Skeletal muscle tissue (tissue), 4 donors: Measurements from ENCODE around the gene CCDC192. TPM values are rescaled to one million over a fixed set of nuclear protein-coding genes. Genes with fewer than 3 reads are reported as not detected.

Experiments used
- H3K27ac ChIP-seq: one replicate; pipeline ENCODE4 v1.7.0; 2013; ENCODE audit warnings: mild to moderate bottlenecking, low read depth, low read length, inconsistent platforms
- H3K27me3 ChIP-seq, 3 donors: one replicate each; pipeline ENCODE4 v1.7.0; 2013; ENCODE audit warnings: low read length in 3 of 3; ENCODE audit not compliant: control insufficient read depth in 3 of 3, insufficient read depth in 3 of 3
- H3K36me3 ChIP-seq, 3 donors: one replicate each; pipeline ENCODE4 v1.7.0; 2013; ENCODE audit warnings: low read length in 3 of 3; ENCODE audit not compliant: control insufficient read depth in 3 of 3, insufficient read depth in 3 of 3
- H3K4me1 ChIP-seq, 3 donors: one replicate each; pipeline ENCODE4 v1.7.0; 2013; ENCODE audit warnings: low read length in 3 of 3, mild to moderate bottlenecking in 3 of 3; ENCODE audit not compliant: control insufficient read depth in 3 of 3, insufficient read depth in 3 of 3
- H3K4me3 ChIP-seq, 3 donors: one replicate each; pipeline ENCODE4 v1.7.0; 2013; ENCODE audit warnings: low read length in 3 of 3
- H3K9ac ChIP-seq, 3 donors: one replicate each; pipeline ENCODE4 v1.7.0; 2013; ENCODE audit warnings: low read length in 3 of 3, mild to moderate bottlenecking in 3 of 3, moderate library complexity in 2 of 3, low read depth in 1 of 3
- H3K9me3 ChIP-seq, 3 donors: one replicate each; pipeline ENCODE4 v1.7.0; 2013; ENCODE audit warnings: low read length in 3 of 3; ENCODE audit not compliant: control insufficient read depth in 3 of 3
- total RNA-seq: library from RNA; depleted of rRNA; stranded (reverse); fragments of >200 nt; gene quantifications from one replicate; pipeline ENCODE4 v1.2.3, GENCODE V29; 2014
- donor health status: Osteomylitis.

CCDC192 gene
- total RNA-seq, 1 donor from 2014 or later, result not detected

DNA sequence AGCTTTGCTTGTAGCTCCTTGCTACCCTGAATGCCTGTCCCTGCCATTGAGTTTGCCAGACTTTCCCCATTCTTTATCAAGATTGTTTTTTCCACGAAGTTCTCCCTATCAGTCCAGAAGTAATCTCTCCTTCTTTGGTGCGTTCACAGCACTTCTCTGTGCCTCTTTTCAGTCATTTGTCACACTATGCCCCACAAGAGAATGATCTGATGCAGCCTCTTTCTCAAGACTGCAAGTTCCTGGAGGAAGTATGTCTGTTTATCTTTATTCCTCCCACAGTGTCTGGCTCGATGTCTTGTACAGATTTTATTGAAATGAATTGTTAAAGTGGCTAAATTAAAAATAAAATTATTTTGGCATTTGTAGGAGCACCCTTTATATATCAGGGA, 99.3 kb downstream of the CCDC192 start:
- no peak overlapping the region for H3K9ac ChIP-seq
- H3K36me3 ChIP-seq, result no peaks in the 10 kb centered on the region
- no peaks in the 10 kb centered on the region for H3K9me3 ChIP-seq
- H3K27me3 ChIP-seq, result no peaks in the 10 kb centered on the region
- H3K4me1 ChIP-seq, result no peaks in the 10 kb centered on the region
- no peak overlapping the region for H3K4me3 ChIP-seq
- no peak overlapping the region for H3K27ac ChIP-seq

DNA sequence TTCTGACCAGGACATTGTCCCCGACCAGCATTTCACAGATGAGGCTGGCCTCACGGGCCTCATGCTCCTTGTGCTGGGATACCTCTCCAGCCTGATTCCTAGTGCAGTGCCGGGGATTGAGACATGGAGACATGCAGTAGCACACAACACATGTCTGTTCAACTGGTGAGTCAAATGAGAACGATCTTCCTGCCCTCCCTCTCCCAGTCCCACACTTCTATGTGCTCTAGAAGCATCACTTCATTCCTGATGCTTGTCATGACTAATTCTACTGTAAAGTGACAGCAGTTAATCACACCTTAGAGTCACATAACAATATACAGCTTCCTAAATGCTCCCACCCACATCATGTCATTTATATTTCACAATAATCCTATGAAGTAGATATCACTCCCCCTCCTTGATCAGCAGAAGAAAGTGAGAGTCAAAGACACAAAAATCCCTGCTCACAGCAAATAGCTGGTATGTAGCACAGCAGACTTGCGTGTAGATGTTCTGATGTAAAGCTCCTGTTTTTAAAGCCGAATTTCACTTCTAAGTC, 101.8 kb downstream of the CCDC192 start:
- Histone ChIP-seq H3K36me3 (no peaks in the 10 kb centered on the region), H3K9me3 (no peaks in the 10 kb centered on the region), H3K4me3 (no peak overlapping the region), H3K27ac (no peak overlapping the region), H3K27me3 (no peaks in the 10 kb centered on the region), H3K9ac (no peak overlapping the region), H3K4me1 (peaks cover 0 to under 1% (median 0%) of the 10 kb centered on the region in 3 donors)

GRCh38 chr5:127805448-127805847, 102.3 kb downstream of the CCDC192 start:
- H3K9ac ChIP-seq, result no peak overlapping the region
- H3K27me3 ChIP-seq, result no peaks in the 10 kb centered on the region
- peaks cover 0 to 4% (median 0%) of the 10 kb centered on the region in 3 donors for H3K4me1 ChIP-seq
- H3K27ac ChIP-seq, result no peak overlapping the region
- H3K4me3 ChIP-seq, result no peak overlapping the region
- H3K9me3 ChIP-seq, result no peaks in the 10 kb centered on the region
- H3K36me3 ChIP-seq, result no peaks in the 10 kb centered on the region

DNA sequence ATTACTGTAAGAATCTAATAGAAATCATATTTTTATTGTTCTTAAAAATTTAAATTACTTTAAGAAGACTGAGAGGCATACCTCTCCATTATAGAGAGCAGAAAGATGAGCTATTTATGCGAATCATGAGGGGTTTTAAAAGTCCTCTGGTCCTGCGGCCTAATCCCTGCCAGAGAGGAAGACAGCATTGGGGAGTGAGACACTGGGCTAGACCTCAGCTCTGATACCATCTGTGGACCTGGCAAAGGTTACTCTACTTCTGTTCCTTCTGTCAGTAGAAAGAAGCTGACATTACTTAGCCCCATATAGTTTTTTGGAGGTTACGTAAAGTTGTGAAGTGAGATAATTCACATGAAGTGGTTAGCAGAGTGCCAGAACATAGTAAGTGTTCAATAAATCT, 103.6 kb downstream of the CCDC192 start:
- H3K27me3 ChIP-seq, result no peaks in the 10 kb centered on the region
- H3K4me1 ChIP-seq, result peaks cover 0 to 4% (median 0%) of the 10 kb centered on the region in 3 donors
- H3K4me3 ChIP-seq, result no peak overlapping the region
- no peak overlapping the region for H3K27ac ChIP-seq
- H3K9ac ChIP-seq, result no peak overlapping the region
- no peaks in the 10 kb centered on the region for H3K36me3 ChIP-seq
- no peaks in the 10 kb centered on the region for H3K9me3 ChIP-seq

DNA sequence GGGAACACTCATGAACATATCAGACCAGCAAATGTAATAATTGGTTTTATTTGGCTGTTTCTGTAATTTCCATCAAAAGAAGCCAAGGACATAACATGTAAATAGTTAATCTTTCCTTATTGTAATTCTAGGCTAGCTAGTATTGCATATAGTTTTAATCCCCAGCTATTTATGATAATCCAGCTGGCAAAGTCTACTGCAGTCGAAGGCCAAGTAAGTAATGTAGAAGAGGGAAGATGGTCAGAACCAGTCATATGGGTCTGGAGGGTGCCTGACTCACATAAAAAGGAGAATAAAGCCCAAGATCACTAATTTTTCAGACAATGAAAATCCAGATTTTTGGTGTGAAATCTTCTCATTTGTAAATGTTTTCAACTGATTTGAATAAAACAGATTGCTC, 106.3 kb downstream of the CCDC192 start:
- no peak overlapping the region for H3K4me3 ChIP-seq
- H3K36me3 ChIP-seq, result no peaks in the 10 kb centered on the region
- no peak overlapping the region for H3K27ac ChIP-seq
- no peaks in the 10 kb centered on the region for H3K27me3 ChIP-seq
- no peaks in the 10 kb centered on the region for H3K9me3 ChIP-seq
- peaks cover 0 to 4% (median 0%) of the 10 kb centered on the region in 3 donors for H3K4me1 ChIP-seq
- H3K9ac ChIP-seq, result no peak overlapping the region

GRCh38 chr5:127810017-127810416, 106.8 kb downstream of the CCDC192 start:
- Histone ChIP-seq H3K36me3 (no peaks in the 10 kb centered on the region), H3K4me1 (peaks cover 0 to 4% (median 0%) of the 10 kb centered on the region in 3 donors), H3K9ac (no peak overlapping the region), H3K9me3 (no peaks in the 10 kb centered on the region), H3K27me3 (no peaks in the 10 kb centered on the region), H3K27ac (no peak overlapping the region), H3K4me3 (no peak overlapping the region)

DNA sequence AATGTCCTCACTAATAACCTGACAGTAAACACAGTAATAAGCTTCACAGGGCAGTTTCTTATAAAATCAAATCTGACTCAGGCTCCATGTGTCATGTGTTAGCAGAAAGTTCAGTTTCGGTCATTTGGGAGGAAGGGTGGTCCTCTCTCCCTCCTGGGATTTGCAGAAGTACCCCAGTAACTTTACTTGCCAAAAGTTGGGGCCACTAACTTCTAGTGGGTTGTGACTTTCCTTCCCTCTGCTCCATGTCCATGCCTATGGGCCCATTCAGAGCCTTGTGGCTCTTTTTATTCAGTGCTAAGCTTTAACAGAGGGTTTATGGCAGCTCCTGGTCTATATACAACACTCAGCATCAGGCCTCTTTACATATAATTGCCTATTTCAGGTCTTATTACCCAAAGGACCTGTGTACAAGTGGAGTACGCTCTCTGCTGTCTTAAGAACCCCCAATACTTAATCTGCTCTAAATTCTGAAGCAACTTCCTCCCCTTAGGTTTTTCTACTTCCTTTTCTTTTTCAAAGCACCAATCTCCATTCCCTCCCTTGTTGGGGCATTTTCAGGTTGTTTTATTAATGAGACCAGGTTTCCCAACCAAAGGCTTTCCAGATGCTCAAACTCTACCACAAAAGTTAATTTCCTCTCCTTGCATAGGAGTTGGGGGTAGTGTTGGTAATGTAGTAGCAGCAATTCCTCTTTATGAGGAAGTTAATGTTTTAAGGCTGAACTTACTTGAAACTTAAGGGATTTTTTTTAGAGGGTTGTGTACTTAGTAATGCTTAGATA, 107.7 kb downstream of the CCDC192 start:
- no peaks in the 10 kb centered on the region for H3K36me3 ChIP-seq
- no peak overlapping the region for H3K9ac ChIP-seq
- H3K4me1 ChIP-seq, result peaks cover 0 to 4% (median 0%) of the 10 kb centered on the region in 3 donors
- H3K27me3 ChIP-seq, result no peaks in the 10 kb centered on the region
- H3K27ac ChIP-seq, result no peak overlapping the region
- H3K9me3 ChIP-seq, result no peaks in the 10 kb centered on the region
- no peak overlapping the region for H3K4me3 ChIP-seq

DNA sequence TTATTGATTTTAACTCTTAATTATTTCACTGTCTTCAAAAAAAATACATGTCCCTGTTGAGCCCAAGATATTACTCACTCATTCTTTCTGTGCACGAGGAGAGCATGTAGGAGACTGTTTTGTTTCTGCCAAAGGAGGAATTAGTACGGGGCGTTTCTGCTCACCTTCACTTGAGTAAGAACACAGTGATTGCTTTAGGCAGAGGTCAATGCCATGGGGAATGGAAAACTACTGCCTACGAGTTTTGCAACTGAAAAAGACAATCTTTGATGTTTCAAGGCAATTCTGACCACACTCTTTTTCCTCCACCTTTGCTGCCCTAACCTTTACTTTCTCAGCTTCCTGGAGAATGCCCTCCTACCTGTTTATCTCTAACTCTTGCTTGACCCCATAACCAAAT, 109.4 kb downstream of the CCDC192 start:
- peaks cover 0 to 4% (median 0%) of the 10 kb centered on the region in 3 donors for H3K4me1 ChIP-seq
- H3K36me3 ChIP-seq, result no peaks in the 10 kb centered on the region
- H3K9me3 ChIP-seq, result no peaks in the 10 kb centered on the region
- H3K27ac ChIP-seq, result no peak overlapping the region
- H3K27me3 ChIP-seq, result no peaks in the 10 kb centered on the region
- H3K4me3 ChIP-seq, result no peak overlapping the region
- no peak overlapping the region for H3K9ac ChIP-seq

DNA sequence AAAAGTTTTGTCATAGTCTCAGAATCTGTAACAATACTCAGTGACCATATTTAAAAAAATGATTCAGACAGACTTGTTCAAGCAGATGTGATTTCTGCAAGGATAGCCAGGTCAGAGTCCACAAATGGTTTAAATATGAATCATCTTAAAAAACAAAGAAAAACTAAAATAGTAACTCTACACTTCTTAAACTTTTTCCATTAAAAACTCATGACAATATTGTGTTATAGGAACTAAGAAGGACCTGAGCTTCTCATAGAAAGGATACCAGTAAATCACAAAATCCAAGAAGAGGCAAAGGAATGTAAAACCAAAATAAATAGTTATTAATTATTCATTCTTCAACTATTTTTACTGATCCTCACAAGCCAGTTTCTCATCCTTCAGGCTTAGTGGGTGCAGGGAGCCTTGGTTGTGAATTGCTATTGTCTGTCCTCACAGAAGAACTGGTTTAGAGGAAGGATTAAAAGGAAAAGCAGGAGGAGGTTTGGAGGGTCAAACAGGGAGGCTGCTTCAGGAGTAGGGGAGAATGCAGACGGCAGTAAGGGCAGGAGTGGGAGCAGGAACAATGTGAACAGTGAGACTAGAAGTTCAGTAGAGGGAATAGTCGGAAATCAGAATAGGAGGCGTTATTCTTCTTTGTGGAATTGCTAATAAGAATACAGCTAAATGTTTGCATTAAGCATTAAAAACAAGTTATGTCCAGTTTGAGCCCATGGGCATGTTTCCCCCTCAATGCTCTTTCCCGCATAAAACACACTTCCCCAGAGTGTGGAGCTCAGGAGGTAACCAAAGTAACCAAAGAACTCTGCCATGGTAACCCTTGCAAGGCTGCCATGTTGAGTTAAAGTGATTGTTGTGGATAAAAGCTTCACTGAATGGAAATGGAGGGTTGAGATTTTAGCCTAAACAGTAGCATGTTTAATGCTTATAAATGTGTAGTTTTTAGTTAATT, 110.7 kb downstream of the CCDC192 start:
- Histone ChIP-seq H3K4me1 (peaks cover 0 to 4% (median 0%) of the 10 kb centered on the region in 3 donors), H3K9ac (no peak overlapping the region)

GRCh38 chr5:127814588-127814973, 111.4 kb downstream of the CCDC192 start:
- Histone ChIP-seq H3K4me1 (peaks cover 0 to 4% (median 0%) of the 10 kb centered on the region in 3 donors), H3K36me3 (no peaks in the 10 kb centered on the region), H3K27ac (no peak overlapping the region), H3K27me3 (no peaks in the 10 kb centered on the region), H3K9ac (no peak overlapping the region), H3K9me3 (no peaks in the 10 kb centered on the region), H3K4me3 (no peak overlapping the region)

More for the DNA sequence above, 110.7 kb downstream of the CCDC192 start:
- Histone ChIP-seq H3K4me3 (no peak overlapping the region), H3K27me3 (no peaks in the 10 kb centered on the region), H3K36me3 (no peaks in the 10 kb centered on the region), H3K27ac (no peak overlapping the region), H3K9me3 (no peaks in the 10 kb centered on the region)
